GM08714 (cell line): ENCODE data around the gene ABHD17C.
"Not testable (repeated sequence)": the region's sequence is repeated elsewhere in the genome, so short reads cannot be mapped to it uniquely, and the experiment has no call there.

ENCODE experiments used
- H3K4me3 ChIP-seq: fragments of 200-500 bp; sonication (Bioruptor generic); 2 replicates; pipeline ENCODE4 v1.5.1; 2014; ENCODE audit warnings: mild to moderate bottlenecking, low read length, inconsistent platforms
- ZNF274 ChIP-seq: IDR thresholded peaks from 2 replicates; pipeline ENCODE4 v1.6.1; 2012; ENCODE audit warnings: mild to moderate bottlenecking, low read depth, low read length

ABHD17C gene

DNA sequence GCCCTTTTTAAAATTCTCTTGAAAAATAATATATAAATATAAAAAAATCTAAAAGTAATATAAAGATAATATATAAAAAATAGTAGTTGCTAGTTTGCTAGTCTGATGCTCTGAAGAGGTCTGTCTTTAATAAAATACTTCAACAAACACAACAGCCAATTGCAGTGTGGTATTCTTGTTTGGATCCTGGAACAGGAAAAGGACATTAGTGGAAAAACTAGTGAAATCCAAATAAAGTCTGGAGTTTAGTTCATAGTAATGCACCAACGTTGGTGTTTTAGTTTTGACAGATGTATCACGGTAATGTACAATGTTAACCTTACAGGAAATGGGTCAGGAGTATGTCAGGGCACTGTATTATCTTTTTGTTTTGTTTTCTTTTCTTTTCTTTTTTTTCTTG is 58.1 kb downstream of the ABHD17C start:
- TF ChIP-seq ZNF274, result no peak
- H3K4me3 ChIP-seq, result no peak overlapping the region

DNA sequence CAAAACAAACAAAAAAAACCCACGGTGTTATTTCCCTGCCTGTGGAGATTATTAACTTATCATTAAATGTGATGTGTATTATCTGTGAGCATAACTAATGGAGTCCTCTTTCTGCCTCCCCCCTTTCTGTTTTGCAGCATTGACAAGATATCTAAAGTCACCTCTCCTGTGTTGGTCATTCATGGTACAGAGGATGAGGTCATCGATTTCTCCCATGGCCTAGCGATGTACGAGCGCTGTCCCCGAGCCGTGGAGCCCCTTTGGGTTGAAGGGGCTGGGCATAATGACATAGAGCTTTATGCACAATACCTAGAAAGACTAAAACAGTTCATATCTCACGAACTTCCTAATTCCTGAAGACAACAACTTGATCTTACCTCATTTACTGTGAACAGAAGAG is 58.9 kb downstream of the ABHD17C start:
- no peak for TF ChIP-seq ZNF274
- H3K4me3 ChIP-seq, result no peak overlapping the region

DNA sequence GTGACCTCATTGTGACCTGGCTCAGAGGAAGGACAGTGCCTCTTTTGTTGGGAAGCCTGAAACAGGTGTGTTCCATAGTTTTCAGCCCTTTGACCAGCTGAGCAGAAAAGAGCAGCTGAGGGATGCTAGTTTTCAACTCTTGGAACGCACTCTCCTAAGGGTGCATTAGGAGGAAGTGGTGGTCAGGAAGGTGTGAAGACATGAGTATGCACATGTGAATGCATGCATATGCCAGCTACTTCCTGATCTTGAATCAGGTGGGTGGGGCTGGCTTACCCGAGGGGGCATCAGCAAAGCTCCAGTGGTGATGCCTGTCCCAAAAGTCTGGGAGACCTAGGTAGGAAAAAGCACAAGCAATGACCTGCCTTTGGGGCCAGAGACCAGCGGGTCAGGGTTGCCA is 60.8 kb downstream of the ABHD17C start:
- no peak for TF ChIP-seq ZNF274

DNA sequence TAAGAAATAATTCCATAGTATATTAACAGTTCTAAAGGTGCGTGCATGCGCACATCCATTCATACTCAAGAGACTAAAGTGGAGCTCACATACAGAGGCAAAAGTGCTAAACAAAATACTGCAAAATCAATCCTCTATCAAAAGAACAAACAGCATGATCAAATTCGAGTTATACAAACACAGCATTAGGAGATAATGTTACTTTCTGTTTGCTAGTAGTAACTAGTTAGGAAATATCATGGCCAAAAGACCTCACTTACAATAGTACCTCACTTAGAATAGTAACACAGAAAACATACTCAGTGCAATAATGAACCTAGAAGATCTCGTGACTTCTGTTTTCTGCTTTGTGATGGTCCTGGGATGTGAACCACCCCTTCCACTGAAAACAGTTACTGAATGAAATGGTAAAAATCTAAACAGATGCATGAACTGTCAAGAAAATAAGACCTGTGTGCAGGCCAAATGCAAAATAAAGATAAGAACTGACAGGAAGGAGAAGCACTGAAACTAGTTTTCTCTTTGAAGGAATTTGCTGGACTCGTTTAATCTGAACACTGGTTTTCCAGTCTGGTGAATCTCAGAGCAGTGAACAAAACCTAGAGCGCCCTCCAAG is 63.1 kb downstream of the ABHD17C start:
- TF ChIP-seq ZNF274, result no peak
- no peak overlapping the region for H3K4me3 ChIP-seq

More for the DNA sequence above, 60.8 kb downstream of the ABHD17C start:
- no peak overlapping the region for H3K4me3 ChIP-seq

DNA sequence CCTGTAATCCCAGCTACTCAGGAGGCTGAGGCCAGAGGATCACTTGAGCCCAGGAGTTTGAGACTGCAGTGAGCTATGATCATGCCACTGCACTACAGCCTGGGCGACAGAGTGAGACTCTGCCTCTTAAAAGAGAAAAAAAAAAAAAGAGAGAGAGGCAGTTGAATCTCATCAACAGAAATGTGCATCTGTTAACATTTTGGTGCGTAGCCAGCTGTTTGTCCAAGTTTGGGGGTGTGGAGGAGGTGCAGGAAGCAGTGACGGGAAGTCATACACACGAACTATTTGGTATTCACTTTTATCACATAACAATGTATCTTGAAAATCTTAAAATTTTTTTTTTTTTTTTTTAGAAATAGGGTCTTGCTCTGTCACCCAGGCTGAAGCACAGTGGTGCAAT is 65.8 kb downstream of the ABHD17C start:
- H3K4me3 ChIP-seq, result no peak overlapping the region
- TF ChIP-seq ZNF274, result no peak

DNA sequence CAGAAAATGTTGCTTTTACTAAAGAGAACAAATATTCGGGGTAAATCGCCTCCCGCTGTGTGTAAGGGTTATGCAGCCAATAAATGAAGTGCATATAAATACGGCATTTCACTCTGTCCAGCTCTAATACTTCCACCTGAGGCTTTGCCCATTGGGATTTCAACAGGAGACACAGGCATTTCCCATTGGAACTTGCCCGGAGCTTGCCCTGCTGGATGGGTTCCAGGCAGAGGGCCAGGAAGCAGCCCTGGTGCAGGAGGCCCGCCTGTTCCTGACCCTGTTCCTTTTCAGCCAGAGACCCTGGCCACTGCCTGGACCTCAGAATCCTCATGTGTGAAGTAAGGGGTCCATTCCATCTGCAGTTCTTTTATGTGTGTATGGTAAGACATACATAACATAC is 66.6 kb downstream of the ABHD17C start:
- TF ChIP-seq ZNF274, result no peak
- H3K4me3 ChIP-seq, result no peak overlapping the region

DNA sequence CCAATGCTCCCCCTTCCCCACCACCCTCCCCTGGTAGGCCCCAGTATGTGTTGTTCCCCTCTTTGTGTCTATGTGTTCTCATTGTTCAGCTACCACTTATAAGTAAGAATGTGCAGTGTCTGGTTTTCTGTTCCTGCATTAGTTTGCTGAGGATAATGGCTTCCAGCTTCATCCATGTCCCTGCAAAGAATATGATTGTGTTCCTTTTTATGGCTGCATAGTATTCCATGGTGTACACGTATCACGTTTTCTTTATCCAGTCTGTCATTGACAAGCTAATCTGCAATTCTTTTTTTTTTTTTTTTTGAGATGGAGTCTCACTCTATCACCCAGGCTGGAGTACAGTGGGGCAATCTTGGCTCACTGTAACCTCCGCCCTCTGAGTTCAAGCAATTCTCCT is 68.1 kb downstream of the ABHD17C start:
- not testable (repeated sequence) for H3K4me3 ChIP-seq

DNA sequence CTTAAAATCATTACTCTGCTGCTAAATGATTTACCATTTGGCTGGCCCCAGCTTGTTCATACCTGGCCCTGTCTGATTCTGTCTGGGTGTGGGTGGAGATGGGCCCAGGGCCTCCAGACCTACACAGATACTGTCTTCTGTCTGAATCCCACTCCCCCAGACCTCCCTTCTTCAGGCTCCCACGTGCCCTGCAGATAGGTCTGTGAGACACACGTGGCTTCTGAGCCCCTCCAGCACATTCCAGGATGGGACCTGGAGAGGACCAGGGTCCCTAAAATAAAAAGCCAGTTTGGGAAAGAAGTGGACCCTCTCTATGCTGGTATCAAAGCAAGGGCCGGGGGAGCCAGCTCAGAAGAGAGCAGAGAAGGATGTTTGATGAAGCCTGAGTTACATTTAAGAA is 69.4 kb downstream of the ABHD17C start:
- no peak overlapping the region for H3K4me3 ChIP-seq
- no peak for TF ChIP-seq ZNF274

DNA sequence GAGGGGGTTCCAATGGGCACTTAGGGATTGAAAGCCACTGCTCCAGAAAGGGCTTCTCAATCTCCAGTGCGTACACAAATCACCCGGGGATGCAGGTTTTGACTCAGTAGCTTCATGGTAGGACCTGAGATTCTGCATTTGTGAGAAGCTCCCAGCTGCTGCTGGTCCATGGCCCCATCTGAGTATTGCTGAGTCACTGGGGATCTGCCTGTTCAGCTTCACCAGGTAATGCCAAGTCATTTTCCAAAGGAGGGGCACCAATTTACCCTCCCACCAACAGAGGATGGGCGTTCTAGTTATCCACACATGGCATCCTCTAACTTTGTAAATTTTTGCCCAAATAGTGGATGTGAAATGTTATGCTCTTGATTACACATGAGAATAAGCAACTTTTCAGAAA is 71.2 kb downstream of the ABHD17C start:
- no peak overlapping the region for H3K4me3 ChIP-seq
- TF ChIP-seq ZNF274, result no peak

DNA sequence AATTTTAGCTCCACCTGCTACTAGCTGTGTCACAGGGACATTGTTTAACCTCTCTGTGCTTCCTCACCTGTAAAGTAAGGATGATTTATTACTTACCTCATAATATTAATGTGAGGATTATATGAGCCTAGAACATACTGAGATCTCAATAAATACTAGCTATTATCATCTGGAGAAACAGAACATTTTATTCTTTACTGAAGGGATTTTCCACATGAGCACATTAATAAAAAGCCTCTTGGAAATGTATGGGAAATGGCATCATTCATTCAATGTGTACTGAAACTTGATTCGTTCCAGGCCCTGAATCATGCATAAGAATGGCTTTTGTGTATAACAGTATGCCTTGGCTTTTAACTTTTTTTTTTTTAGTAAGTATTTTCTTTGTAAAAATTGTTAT is 73.0 kb downstream of the ABHD17C start:
- no peak for TF ChIP-seq ZNF274
- no peak overlapping the region for H3K4me3 ChIP-seq

DNA sequence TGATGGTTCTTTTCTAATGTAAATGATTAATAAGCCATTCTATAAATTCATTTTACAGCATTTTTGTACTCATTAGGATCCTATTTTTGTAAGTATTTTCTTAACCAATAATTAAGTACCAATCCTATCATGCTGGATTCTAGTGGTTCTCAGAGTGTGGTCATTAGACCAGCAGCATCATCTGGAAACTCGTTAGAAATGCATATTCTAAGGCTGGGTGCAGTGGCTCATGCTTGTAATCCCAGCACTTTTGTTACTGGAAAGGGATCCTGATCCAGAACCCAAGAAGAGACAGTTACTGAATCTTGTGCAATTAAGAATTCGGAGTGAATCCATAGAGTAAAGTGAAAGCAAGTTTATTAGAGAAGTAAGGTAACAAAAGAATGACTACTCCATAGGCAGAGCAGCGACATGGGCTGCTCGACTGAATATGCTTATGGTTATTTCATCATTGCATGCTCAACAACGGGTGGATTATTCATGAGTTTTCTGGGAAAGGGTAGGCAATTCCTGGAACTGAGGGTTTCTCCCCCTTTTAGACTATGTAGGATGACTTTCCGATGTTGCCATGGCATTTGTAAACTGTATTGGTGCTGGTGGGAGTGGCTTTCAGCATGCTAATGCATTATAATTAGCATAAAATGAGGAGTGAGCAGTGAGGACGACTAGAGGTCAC is 74.2 kb downstream of the ABHD17C start:
- TF ChIP-seq ZNF274, result no peak

DNA sequence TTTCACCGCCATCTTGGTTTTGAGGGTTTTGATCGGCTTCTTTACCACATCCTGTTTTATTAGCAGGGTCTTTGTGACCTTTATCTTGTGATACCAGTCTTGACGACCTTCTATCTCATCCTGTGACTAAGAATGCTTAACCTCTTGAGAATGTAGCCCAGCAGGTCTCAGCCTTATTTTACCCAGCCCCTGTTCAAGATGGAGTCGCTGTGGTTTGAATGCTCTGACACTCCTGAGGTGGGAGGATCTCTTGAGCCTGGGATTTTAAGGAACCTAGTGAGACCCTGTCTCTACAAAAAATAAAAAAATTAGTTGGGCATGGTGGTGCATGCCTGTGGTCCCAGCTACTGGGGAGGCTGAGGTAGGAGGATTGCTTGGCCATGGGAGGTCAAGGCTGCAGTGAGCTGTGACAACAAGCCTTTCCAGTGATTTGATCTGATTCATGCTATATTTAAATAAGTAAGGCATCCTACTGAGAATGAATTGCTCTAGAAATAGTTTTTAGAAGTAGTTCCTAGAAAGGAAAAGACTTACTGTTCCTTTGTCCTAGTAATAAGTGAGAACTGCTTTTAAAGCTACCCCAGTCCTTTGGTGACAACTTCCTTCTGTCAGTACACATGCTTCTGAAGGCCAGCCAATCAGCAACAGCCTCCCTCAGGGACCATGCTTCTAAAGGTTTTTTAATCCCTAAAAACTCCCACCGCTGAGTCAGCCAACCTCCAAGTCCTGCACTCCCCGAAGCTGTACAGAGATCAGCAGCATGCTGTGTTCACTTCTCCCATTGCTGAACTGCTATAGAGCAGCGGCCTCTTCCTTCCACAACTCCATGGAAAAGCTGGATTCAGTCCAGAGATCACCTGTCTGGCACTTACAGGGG is 75.0 kb downstream of the ABHD17C start:
- H3K4me3 ChIP-seq, result no peak overlapping the region
- no peak for TF ChIP-seq ZNF274

More for the DNA sequence above, 74.2 kb downstream of the ABHD17C start:
- no peak overlapping the region for H3K4me3 ChIP-seq

DNA sequence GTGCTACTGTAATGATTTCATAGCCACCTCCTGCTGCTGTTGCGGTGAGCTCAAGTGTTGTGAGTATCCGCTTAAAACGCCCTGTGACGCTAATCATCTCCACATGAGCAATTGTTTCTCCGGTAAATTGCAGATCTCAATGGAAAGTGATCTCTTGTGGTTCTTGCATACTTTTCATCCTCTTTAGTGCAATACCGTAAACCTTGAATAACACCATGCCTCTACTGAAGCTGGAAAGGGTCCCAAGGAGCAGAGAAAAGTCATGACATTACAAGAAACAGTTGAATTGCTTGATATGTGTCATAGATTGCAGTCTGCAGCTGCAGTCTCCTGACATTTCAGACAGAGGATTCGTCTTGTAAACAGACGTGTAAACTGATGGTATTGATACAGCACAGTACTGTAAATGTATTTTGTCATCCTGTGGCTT is 78.0 kb downstream of the ABHD17C start:
- no peak for TF ChIP-seq ZNF274
- no peak overlapping the region for H3K4me3 ChIP-seq

DNA sequence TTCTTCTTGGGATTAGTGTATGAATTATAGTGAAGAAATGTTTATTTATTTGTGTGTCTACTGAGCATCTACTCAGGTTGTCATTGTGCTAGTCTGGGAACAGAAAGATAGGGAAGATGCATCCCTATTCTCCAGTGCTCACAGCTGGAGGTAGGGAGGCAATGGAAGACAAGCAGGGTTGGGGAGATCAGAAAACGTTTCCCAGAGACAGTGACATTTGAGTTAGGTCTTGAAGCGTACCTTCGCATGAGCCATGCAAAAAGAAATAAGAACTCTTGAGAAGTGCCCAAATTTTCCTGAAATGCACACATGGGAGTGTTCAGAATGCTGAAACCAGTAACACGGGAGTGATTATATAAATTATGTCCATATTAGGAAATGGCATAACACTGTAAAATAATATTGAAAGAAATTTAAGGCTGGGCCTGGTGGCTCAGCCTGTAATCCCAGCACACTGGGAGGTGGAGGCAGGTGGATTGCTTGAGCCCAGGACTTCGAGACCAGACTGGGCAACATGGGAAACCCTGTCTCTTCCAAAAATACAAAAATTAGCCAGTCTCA is 78.8 kb downstream of the ABHD17C start:
- no peak for TF ChIP-seq ZNF274
- no peak overlapping the region for H3K4me3 ChIP-seq

DNA sequence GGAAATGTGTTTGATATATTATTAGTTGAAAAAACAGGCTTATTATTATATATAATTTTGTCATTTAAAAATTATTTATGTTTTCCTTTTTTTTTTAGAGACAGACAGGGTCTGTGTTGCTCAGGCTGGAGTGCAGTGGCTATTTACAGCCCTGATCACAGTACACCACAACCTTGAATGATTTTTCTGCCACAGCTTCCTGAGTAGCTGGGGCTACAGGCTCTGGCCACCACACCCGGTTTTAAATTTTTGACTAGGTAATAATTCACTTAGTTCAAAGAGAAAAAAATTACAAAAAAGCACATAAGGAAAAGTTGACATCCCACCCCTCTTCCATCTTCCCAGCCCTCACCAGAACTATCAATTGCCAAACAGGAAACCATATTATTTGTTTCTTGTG is 79.4 kb downstream of the ABHD17C start:
- TF ChIP-seq ZNF274, result no peak
- H3K4me3 ChIP-seq, result no peak overlapping the region
